Aorta (tissue), 5 donors: ENCODE data around the gene TAF3. TPM values are rescaled to one million over a fixed set of nuclear protein-coding genes. Genes with fewer than 3 reads are reported as not detected.

Source experiments
- ATAC-seq: fragments of 200-7000 bp; cut with Tn5 transposase; one replicate; pipeline ENCODE4 v1.9.1; 2022; ENCODE audit warnings: moderate library complexity; ENCODE audit not compliant: low FRiP score
- DNase-seq, 2 donors: peaks; one replicate each; pipeline ENCODE4 v3.0.0-alpha.2; 2020
- H3K27ac ChIP-seq, 2 donors: one replicate each; pipeline ENCODE4 v1.5.1; 2013; ENCODE audit warnings: low read length in 2 of 2, mild to moderate bottlenecking in 2 of 2, moderate library complexity in 2 of 2, control low read depth in 1 of 2, inconsistent platforms in 1 of 2, low read depth in 1 of 2
- H3K27me3 ChIP-seq, 2 donors: one replicate each; pipeline ENCODE4 v1.6.1; 2013; ENCODE audit warnings: control low read depth in 1 of 2, low read length in 1 of 2, mild to moderate bottlenecking in 1 of 2, moderate library complexity in 1 of 2; ENCODE audit not compliant: insufficient read depth in 2 of 2, control insufficient read depth in 1 of 2
- H3K36me3 ChIP-seq, 2 donors: one replicate each; pipeline ENCODE4 v1.6.1; 2013; ENCODE audit warnings: control low read depth in 1 of 2, low read length in 1 of 2, mild to moderate bottlenecking in 1 of 2; ENCODE audit not compliant: insufficient read depth in 2 of 2, control insufficient read depth in 1 of 2
- H3K4me1 ChIP-seq, 2 donors: one replicate each; pipeline ENCODE4 v1.6.1; 2013; ENCODE audit warnings: low read length in 2 of 2, control low read depth in 1 of 2, mild to moderate bottlenecking in 1 of 2, moderate library complexity in 1 of 2; ENCODE audit not compliant: insufficient read depth in 2 of 2, control insufficient read depth in 1 of 2
- H3K4me3 ChIP-seq, 2 donors: one replicate each; pipeline ENCODE4 v1.5.1; 2013; ENCODE audit warnings: low read length in 2 of 2, control low read depth in 1 of 2, mild to moderate bottlenecking in 1 of 2
- H3K9me3 ChIP-seq: one replicate; pipeline ENCODE4 v1.6.1; 2013; ENCODE audit warnings: mild to moderate bottlenecking, low read length; ENCODE audit not compliant: control insufficient read depth
- whole genome bisulfite sequencing, 2 donors: extraction: QIAGEN DNeasy Blood & Tissue Kit; methylation state at CpG; one replicate each; pipeline ENCODE4 v1.1.7; 2013; 5-methylcytosine and 5-hydroxymethylcytosine counted together
- intact Hi-C, 2 donors: fragments of 100-400 bp; cut with DNase I; formaldehyde crosslinking; loops; one replicate each; pipeline versions ENCODE4 v1.14.2 to v1.15.0; 2022
- polyA plus RNA-seq, 2 donors: library from polyadenylated mRNA; stranded (reverse); fragments of 200-250 nt; gene quantifications; one replicate each; pipeline ENCODE4 v1.2.3, GENCODE V29; 2013
- total RNA-seq, 2 donors: library from RNA; stranded (reverse); fragmentation: NEBNext Ultra II Directional; extraction: Animal tissue kit (Norgen Biotek cat#: 25700); gene quantifications; one replicate each; pipeline ENCODE4 v1.2.1, GENCODE V29; 2021
- donor health status: healthy with polysubstance abuse.
- donor health status: Bipolar disorder and iron deficiency.
- donor health status: DM: no; HTN: no; CAD: no.
- donor health status: DM: no; HTN: no; CAD: no.
- donor health status: DM: yes; HTN: yes; CAD: no.

The TAF3 gene
- total and polyA plus RNA-seq, 4 donors: 3.4 to 11.4 (median 8.6) TPM

DNA sequence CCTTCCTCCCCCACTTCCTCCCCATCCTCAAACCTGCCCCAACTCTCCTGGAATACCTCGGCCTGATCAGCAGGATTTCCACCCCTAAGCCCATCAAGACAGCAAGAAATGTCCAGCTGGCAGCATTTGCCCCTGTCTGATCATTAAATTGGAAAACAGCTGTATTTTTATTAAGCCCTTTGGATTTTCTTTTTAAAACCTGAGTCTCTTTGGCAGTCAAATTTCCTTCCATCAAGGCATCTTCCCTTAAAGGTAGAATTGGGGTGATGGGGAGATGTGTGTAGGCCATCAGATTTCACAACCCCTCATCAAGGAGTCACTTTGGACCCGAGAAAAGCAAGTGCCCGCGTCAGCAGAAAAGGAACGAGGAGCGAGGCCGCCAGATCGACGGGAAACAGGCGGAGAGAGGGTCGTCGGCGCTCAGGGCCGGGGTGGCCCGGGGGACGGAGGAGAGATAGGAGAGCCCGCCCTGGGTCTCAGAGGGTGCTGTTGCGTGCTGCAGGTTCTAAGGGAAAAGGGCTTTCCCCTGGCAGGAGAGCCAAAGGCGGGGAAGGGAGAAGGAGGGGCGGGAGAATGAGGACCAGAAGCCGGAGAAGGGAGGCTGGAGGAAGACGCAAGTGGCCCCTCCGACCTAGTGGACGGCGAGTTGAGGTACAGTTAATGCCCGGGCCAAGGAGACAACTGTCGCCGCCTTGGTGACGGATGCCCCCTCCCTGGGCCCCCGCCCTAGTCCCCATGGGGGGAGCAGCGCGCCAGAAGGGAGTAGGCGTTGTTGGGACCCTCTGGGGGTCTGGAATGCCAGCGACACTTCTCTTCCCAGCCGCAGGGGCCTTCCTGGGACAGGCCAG is 224.6 kb downstream of the TAF3 start:
- Histone ChIP-seq H3K36me3 (no peaks in the 10 kb centered on the region), H3K9me3 (no peaks in the 10 kb centered on the region), H3K27ac (no peak overlapping the region), H3K4me3 (no peak overlapping the region), H3K4me1 (no peaks in the 10 kb centered on the region), H3K27me3 (no peaks in the 10 kb centered on the region)
- DNase-seq (peak in 1 of 2 donors; percentile 65), ATAC-seq (no peak)
- WGBS, 2 donors: 8 to 11% methylated on average over 30 to 35 of the region's 35 CpGs
- intact Hi-C loops: no loop called here

DNA sequence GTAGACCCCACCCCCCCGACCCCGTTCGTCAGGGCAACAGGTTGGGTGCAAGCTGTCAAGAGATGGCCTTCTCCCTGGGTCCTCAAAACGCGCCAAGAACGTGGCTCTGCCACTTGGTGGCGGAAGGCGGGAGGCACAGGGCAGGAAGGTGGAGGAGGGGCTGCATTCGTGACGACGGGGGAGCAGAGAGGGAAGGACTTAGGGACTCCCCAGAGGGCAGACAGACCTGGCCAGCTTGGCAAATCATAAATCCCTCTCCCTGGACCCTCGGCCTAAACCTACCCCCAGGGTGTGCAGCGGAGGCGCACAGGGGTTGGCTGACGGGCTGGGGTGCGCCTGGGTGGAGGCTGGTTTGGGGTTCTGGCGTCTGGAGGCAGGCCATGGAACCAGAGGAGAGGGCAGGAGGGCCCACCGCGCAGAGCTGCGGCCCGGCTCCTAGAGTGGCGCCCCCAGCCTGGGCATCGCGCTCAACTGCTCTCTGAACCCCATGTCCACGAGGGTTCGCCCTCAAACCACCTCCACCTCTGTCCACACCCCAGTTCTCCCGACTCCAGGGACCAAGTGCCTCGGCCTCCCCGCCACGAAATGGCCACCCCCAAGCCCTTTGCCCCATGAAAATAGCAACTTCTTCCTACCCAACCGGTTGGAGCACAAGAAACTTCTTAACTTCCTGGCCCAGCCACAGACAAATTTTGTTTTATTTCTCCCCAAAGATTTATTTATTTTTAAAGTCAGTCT is 225.4 kb downstream of the TAF3 start:
- no peaks in the 10 kb centered on the region for H3K36me3 ChIP-seq
- DNase-seq (peak in 1 of 2 donors; percentile 63), ATAC-seq (peak; percentile 19)
- no peaks in the 10 kb centered on the region for H3K9me3 ChIP-seq
- H3K4me1 ChIP-seq: no peaks in the 10 kb centered on the region
- H3K27ac ChIP-seq: no peak overlapping the region
- no peaks in the 10 kb centered on the region for H3K27me3 ChIP-seq
- intact Hi-C loops: no loop called here
- no peak overlapping the region for H3K4me3 ChIP-seq
- 14% methylated on average over 29 to 31 of the region's 31 CpGs for WGBS, 2 donors

DNA sequence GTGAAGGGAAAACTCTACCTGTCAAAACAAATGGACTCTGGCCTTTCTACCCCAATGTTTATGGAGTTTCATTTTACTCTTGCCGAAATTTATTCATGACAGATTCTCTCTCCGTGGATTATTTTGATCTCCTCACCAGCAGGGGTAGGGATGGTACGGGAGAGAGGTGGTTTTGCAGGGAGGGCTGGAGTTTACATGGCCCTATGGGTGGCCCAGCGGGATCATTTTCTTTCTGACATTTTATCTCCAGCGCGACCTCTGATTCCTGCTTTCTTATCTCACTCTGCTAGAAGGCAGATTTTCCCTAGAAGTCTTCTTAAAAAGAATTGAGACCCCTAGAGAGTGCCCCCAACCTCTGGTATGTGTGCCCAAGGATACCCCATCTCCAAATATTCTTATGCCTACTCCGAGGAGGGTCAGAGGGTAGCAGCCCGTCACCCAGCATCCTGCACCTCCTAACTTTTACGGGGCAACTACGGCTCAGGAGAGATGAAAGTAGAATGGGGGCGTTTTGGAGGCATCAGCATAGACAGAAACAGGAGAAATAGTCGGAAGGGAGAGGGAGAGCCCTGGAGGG is 226.1 kb downstream of the TAF3 start:
- Histone ChIP-seq H3K9me3 (no peaks in the 10 kb centered on the region), H3K27me3 (no peaks in the 10 kb centered on the region), H3K27ac (no peak overlapping the region), H3K4me1 (no peaks in the 10 kb centered on the region), H3K36me3 (no peaks in the 10 kb centered on the region), H3K4me3 (no peak overlapping the region)
- peak in 1 of 2 donors; percentile 10 for DNase-seq
- ATAC-seq: no peak
- WGBS, 2 donors: 33 to 41% methylated on average over 12 of the region's 12 CpGs
- intact Hi-C loops: no loop called here

DNA sequence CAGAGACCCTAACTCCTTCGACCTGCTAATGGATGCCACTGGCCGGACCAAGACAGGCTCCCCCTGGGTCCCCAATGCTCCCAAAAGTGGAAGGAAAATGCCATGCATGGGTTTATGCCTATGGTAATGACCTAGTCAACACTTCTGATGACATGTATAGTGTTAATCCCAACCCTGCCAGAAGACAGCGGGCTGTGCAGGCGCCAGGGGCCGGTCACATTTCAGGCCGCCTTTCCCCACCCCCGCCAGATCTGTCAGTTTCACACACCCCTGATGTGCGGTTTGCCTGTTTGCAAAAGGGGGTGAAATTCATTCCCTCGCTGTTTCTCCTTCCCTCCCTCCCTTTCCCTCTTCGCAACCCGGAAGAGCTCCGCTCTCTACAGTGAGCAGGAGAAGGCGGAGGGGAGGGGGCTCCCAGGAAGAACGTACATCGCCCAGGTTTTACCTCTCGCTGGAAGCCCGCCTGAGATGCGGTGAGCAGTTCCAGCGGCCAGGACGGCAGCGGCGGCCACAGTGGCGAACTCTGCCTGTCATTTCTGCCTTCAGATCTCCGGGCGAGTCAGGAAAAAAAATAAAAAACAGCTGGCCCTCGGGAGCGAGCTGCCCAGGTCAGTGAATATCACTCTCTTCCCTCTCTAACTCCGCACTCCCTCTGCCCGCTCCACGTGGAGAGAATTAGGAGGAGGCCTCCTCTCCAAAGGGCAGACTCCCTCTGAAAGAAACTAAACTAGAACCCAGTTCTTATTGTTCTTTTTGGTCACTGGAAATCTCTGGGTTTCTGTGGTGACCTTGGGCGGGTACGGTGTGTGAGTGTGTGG is 226.8 kb downstream of the TAF3 start:
- Histone ChIP-seq H3K4me1 (no peaks in the 10 kb centered on the region), H3K4me3 (peak overlapping the region in 1 of 2 donors; percentile 8), H3K36me3 (no peaks in the 10 kb centered on the region), H3K27ac (no peak overlapping the region), H3K9me3 (no peaks in the 10 kb centered on the region), H3K27me3 (no peaks in the 10 kb centered on the region)
- 5 to 6% methylated on average over 30 to 32 of the region's 32 CpGs for WGBS, 2 donors
- intact Hi-C loops: no loop called here
- DNase-seq (peak in 1 of 2 donors; percentile 67), ATAC-seq (no peak)

DNA sequence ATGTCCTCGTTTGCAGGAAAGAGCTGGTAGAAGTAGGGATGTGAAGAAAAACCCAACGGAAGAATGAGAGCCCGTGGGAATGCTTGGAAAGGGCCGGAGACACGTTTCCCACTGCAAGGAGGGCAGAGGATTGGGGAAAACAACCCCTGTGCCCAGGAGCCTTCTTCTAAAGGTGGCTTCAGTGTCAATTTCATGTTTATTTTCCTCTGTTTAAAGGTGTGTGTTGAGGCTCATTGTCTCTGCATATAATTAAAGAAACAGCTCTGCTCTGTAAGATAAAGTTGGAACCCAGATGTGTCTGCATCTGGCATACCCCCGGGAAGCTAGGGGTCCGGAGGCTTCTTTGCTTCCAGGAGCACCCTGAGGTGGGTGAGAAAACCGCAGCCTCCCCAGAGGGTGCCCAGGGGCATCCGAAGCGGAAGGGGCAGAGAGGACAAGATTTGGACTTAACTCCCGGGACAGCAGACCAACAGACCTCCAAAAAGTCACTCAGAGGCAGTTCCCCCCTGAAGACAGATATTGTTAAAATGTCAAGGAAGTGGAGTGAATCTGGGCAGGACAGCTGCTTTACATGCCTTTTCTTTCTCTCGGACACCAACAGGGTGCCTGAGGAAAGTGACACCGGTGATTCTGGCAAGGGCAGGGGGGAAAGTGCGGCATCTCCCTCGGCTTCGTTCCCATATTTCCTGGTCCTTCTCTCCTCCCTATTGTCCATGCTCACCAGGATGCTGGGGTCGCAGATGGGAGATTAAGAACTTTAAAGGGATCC is 227.6 kb downstream of the TAF3 start:
- no peaks in the 10 kb centered on the region for H3K9me3 ChIP-seq
- ATAC-seq (no peak), DNase-seq (peak in 1 of 2 donors; percentile 68)
- intact Hi-C loops: no loop called here
- H3K4me3 ChIP-seq: peak overlapping the region in 1 of 2 donors; percentile 8
- H3K27me3 ChIP-seq: no peaks in the 10 kb centered on the region
- H3K36me3 ChIP-seq: no peaks in the 10 kb centered on the region
- H3K27ac ChIP-seq: no peak overlapping the region
- 22 to 24% methylated on average over 17 of the region's 17 CpGs for WGBS, 2 donors
- H3K4me1 ChIP-seq: no peaks in the 10 kb centered on the region

DNA sequence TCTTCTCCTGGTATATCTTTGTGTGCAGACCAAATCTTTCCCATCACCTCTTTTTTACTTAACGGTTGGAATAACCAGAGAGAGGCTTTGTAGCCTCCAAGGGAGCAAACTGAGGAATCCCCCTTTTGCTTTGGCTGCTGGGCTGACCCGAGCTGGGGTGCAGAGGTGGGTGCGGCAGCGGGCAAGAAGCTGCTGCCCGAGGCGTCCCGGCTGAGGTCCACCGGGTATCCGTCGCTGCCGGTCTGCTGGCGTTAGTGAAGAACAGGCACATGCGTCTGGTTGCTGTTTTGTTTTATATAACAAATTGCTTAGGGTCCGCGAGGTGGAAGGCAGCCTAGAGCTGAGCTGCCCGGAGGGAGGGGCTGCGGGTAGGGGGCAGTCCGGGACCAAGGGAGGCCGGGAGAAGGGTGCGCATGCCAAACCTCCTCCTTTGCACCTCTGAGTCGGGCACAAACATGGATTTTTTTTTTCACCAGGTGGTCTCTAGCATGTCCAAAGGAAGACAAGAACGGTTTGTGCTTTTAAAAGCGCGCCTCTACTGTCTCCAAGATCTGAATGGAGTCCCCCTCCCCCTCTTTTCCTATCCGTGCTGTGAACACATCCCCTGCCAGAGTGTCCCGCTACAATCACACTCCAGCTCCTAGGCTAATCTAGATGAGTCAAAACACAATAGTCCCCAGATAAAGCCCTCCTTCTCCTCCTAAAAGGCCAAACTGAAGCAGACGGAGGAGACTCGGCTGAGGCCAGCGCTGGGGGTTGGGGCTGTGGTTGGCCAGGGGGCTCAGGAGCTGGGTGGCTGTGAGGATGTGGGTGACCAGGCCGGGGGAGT is 229.4 kb downstream of the TAF3 start:
- Histone ChIP-seq H3K4me1 (no peaks in the 10 kb centered on the region), H3K27ac (no peak overlapping the region), H3K9me3 (no peaks in the 10 kb centered on the region), H3K27me3 (no peaks in the 10 kb centered on the region), H3K36me3 (no peaks in the 10 kb centered on the region), H3K4me3 (no peak overlapping the region)
- 13 to 24% methylated on average over 30 of the region's 30 CpGs for WGBS, 2 donors
- ATAC-seq (no peak), DNase-seq (peak in 1 of 2 donors; percentile 32)
- intact Hi-C loops: no loop called here

DNA sequence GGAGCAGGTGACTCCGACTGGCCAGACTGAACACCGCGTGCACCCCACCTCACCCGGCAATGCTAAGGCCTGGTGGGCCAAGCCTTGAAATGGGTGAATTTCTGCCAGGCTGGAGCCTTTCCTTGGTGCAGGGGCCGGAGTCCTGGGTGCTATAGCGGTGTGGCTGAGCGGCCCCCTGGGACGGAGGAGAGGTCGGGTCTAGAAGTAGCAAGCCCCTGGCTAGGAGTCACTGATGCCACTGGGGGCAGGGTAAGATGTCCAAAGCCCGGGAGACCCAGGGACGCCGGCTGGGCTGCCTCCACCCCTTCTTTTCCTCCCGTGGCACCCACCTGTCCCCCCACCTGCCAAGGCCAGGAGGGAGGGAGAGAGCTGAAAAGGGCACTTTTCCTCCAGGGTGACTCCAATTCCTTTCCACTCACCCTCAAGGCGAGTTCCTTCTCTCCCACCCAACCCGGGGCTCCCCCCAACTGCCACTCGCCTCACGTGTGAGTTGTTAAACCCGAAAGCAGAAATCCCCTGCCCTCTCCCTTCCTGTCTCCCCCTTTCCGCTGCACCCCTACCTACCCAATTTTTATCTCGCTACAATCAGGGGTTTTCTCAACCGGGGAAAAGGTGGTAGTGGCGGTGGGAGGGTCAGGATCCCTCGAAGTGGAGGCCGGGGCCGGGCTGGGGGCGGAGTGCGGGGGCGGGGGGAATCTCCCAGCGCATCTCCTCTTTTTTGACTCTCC is 230.1 kb downstream of the TAF3 start:
- Histone ChIP-seq H3K9me3 (no peaks in the 10 kb centered on the region), H3K36me3 (no peaks in the 10 kb centered on the region), H3K4me1 (no peaks in the 10 kb centered on the region), H3K4me3 (no peak overlapping the region), H3K27me3 (no peaks in the 10 kb centered on the region), H3K27ac (no peak overlapping the region)
- intact Hi-C loops: no loop called here
- DNase-seq (no peak), ATAC-seq (no peak)
- WGBS, 2 donors: 17 to 36% methylated on average over 27 to 29 of the region's 29 CpGs
